Activated CD4-positive, alpha-beta T cell treated with anti-CD3 and anti-CD28 coated beads for 36 hours (primary cell): ENCODE results near the gene PATJ. TPM values are rescaled to one million over a fixed set of nuclear protein-coding genes. Genes with fewer than 3 reads are reported as not detected.

ENCODE experiments used
- ATAC-seq: fragments of 200-7000 bp; cut with Tn5 transposase; one replicate; pipeline ENCODE4 v1.10.0; 2021; ENCODE audit warnings: mild to moderate bottlenecking, moderate library complexity
- CTCF ChIA-PET: fragments of 350-600 bp; sonication (Branson Sonifier 250); formaldehyde crosslinking; loops from one replicate; lab custom pipeline; 2021; ENCODE audit warnings: antibody characterized with exemption; lab: Charles Lee
- POLR2A ChIA-PET: fragments of 350-600 bp; sonication (Branson Sonifier 250); formaldehyde crosslinking; loops from one replicate; lab custom pipeline; 2021; ENCODE audit warnings: antibody characterized with exemption, inconsistent platforms; lab: Charles Lee
- DNase-seq: peaks from one replicate; pipeline ENCODE4 v3.0.0-alpha.2; 2020
- H3K27ac Mint-ChIP-seq: one replicate; pipeline ENCODE4 v1.8.0; 2021; ENCODE audit warnings: mixed read lengths
- H3K27me3 Mint-ChIP-seq: one replicate; pipeline ENCODE4 v1.8.0; 2021; ENCODE audit warnings: mixed read lengths
- H3K36me3 Mint-ChIP-seq: one replicate; pipeline ENCODE4 v1.8.0; 2021; ENCODE audit warnings: low read depth, mixed read lengths
- H3K4me1 Mint-ChIP-seq: one replicate; pipeline ENCODE4 v1.8.0; 2021; ENCODE audit warnings: mixed read lengths
- H3K4me3 Mint-ChIP-seq: one replicate; pipeline ENCODE4 v1.8.0; 2021; ENCODE audit warnings: mild to moderate bottlenecking, moderate library complexity, mixed read lengths
- H3K9me3 Mint-ChIP-seq: one replicate; pipeline ENCODE4 v1.8.0; 2021; ENCODE audit warnings: low read depth, mixed read lengths
- intact Hi-C, 2 experiments: fragments of 100-400 bp; cut with DNase I in 1 of 2; cut with micrococcal nuclease in 1 of 2; formaldehyde crosslinking; loops; one replicate each; pipeline versions ENCODE4 v1.14.2 to v1.15.1; 2022 to 2024; cut with DNase I, micrococcal nuclease
- total RNA-seq, 2 experiments: library from RNA; stranded (reverse); gene quantifications; one replicate each; pipeline ENCODE4 v1.2.3, GENCODE V29; 2021

The PATJ gene
- total RNA-seq, 2 experiments from 2014 or later: 12.6 to 12.8 TPM

- Mint-ChIP-seq H3K4me1 (no peaks in the 10 kb centered on the region), H3K9me3 (no peaks in the 10 kb centered on the region), H3K36me3 (peaks cover 2% of the 10 kb centered on the region), H3K27me3 (no peaks in the 10 kb centered on the region), H3K27ac (no peak overlapping the region), H3K4me3 (no peak overlapping the region)
- intact Hi-C loops: no loop called here
- CTCF ChIA-PET: no interaction called here
- DNase-seq (no peak), ATAC-seq (no peak)
- POLR2A ChIA-PET: no interaction called here
Measured at GRCh38 chr1:62040450-62040849, 298.2 kb downstream of the PATJ start.

GRCh38 chr1:62040973-62041372 lies 298.7 kb downstream of the PATJ start:
- Mint-ChIP-seq H3K36me3 (peaks cover 2% of the 10 kb centered on the region), H3K27ac (no peak overlapping the region), H3K27me3 (no peaks in the 10 kb centered on the region), H3K4me1 (no peaks in the 10 kb centered on the region), H3K4me3 (no peak overlapping the region), H3K9me3 (no peaks in the 10 kb centered on the region)
- DNase-seq (no peak), ATAC-seq (no peak)
- ChIA-PET POLR2A (no interaction called here), CTCF (interaction anchor here (1.0 kb wide), 1 partner anchor 800 kb away, joined by 3 read pairs; no protein-coding TSS in a partner anchor)
- intact Hi-C loops: no loop called here

- H3K4me1 Mint-ChIP-seq: no peaks in the 10 kb centered on the region
- intact Hi-C loops: no loop called here
- peaks cover 2% of the 10 kb centered on the region for H3K36me3 Mint-ChIP-seq
- POLR2A ChIA-PET: no interaction called here
- no peak overlapping the region for H3K27ac Mint-ChIP-seq
- no peak overlapping the region for H3K4me3 Mint-ChIP-seq
- DNase-seq: no peak
- no peaks in the 10 kb centered on the region for H3K9me3 Mint-ChIP-seq
- no peaks in the 10 kb centered on the region for H3K27me3 Mint-ChIP-seq
- CTCF ChIA-PET: no interaction called here
- no peak for ATAC-seq
Measured at GRCh38 chr1:62043154-62043553, 300.9 kb downstream of the PATJ start.

- intact Hi-C loops: no loop called here
- Mint-ChIP-seq H3K27me3 (no peaks in the 10 kb centered on the region), H3K9me3 (no peaks in the 10 kb centered on the region), H3K4me1 (no peaks in the 10 kb centered on the region), H3K36me3 (peaks cover 3% of the 10 kb centered on the region), H3K27ac (no peak overlapping the region), H3K4me3 (no peak overlapping the region)
- ATAC-seq (no peak), DNase-seq (no peak)
- CTCF ChIA-PET: interaction anchor here (0.6 kb wide), 1 partner anchor 816 kb away, joined by 4 read pairs; no protein-coding TSS in a partner anchor
- POLR2A ChIA-PET: no interaction called here
Measured at GRCh38 chr1:62045574-62045973, 303.3 kb downstream of the PATJ start.

GRCh38 chr1:62046927-62047326 lies 304.6 kb downstream of the PATJ start:
- Mint-ChIP-seq H3K9me3 (no peaks in the 10 kb centered on the region), H3K27ac (no peak overlapping the region), H3K4me1 (no peaks in the 10 kb centered on the region), H3K36me3 (peaks cover 7% of the 10 kb centered on the region), H3K27me3 (no peaks in the 10 kb centered on the region), H3K4me3 (no peak overlapping the region)
- ATAC-seq: no peak
- DNase-seq: no peak
- intact Hi-C loops: no loop called here
- ChIA-PET POLR2A (interaction anchor here (0.6 kb wide), 1 partner anchor 129 kb away, joined by 4 read pairs; no protein-coding TSS in a partner anchor), CTCF (no interaction called here)

GRCh38 chr1:62050165-62050564 lies 307.9 kb downstream of the PATJ start:
- Mint-ChIP-seq H3K9me3 (no peaks in the 10 kb centered on the region), H3K27ac (no peak overlapping the region), H3K27me3 (no peaks in the 10 kb centered on the region), H3K4me1 (no peaks in the 10 kb centered on the region), H3K36me3 (peaks cover 7% of the 10 kb centered on the region), H3K4me3 (no peak overlapping the region)
- POLR2A ChIA-PET: no interaction called here
- CTCF ChIA-PET: interaction anchor here (0.6 kb wide), 2 partner anchors 9 to 167 kb away, joined by 3 read pairs; no protein-coding TSS in a partner anchor
- ATAC-seq (no peak), DNase-seq (no peak)
- intact Hi-C loops: no loop called here

GRCh38 chr1:62052946-62053345 lies 310.7 kb downstream of the PATJ start:
- Mint-ChIP-seq H3K27ac (no peak overlapping the region), H3K27me3 (no peaks in the 10 kb centered on the region), H3K36me3 (peaks cover 7% of the 10 kb centered on the region), H3K4me3 (no peak overlapping the region), H3K4me1 (no peaks in the 10 kb centered on the region), H3K9me3 (no peaks in the 10 kb centered on the region)
- ATAC-seq (no peak), DNase-seq (no peak)
- intact Hi-C loops: no loop called here
- ChIA-PET POLR2A (no interaction called here), CTCF (no interaction called here)

GRCh38 chr1:62054188-62054587 lies 311.9 kb downstream of the PATJ start:
- ChIA-PET CTCF (interaction anchor here (1.1 kb wide), 1 partner anchor 21 kb away, joined by 3 read pairs; no protein-coding TSS in a partner anchor), POLR2A (no interaction called here)
- DNase-seq (no peak), ATAC-seq (no peak)
- Mint-ChIP-seq H3K27ac (no peak overlapping the region), H3K36me3 (peaks cover 5% of the 10 kb centered on the region), H3K27me3 (no peaks in the 10 kb centered on the region), H3K4me3 (no peak overlapping the region), H3K9me3 (no peaks in the 10 kb centered on the region), H3K4me1 (no peaks in the 10 kb centered on the region)
- intact Hi-C loops: no loop called here

GRCh38 chr1:62057230-62057629 lies 314.9 kb downstream of the PATJ start:
- ChIA-PET POLR2A (no interaction called here), CTCF (interaction anchor here (0.9 kb wide), 1 partner anchor 25 kb away, joined by 3 read pairs; no protein-coding TSS in a partner anchor)
- Mint-ChIP-seq H3K4me1 (no peaks in the 10 kb centered on the region), H3K27ac (no peak overlapping the region), H3K9me3 (no peaks in the 10 kb centered on the region), H3K27me3 (no peaks in the 10 kb centered on the region), H3K36me3 (peaks cover 8% of the 10 kb centered on the region), H3K4me3 (no peak overlapping the region)
- DNase-seq (no peak), ATAC-seq (no peak)
- intact Hi-C loops: no loop called here

- peaks cover 8% of the 10 kb centered on the region for H3K36me3 Mint-ChIP-seq
- H3K27ac Mint-ChIP-seq: no peak overlapping the region
- H3K4me1 Mint-ChIP-seq: no peaks in the 10 kb centered on the region
- H3K27me3 Mint-ChIP-seq: no peaks in the 10 kb centered on the region
- no peaks in the 10 kb centered on the region for H3K9me3 Mint-ChIP-seq
- intact Hi-C loops: no loop called here
- DNase-seq (no peak), ATAC-seq (no peak)
- POLR2A ChIA-PET: interaction anchor here (0.6 kb wide), 1 partner anchor 18 kb away, joined by 3 read pairs; no protein-coding TSS in a partner anchor
- CTCF ChIA-PET: interaction anchor here (0.9 kb wide), 1 partner anchor 25 kb away, joined by 3 read pairs; no protein-coding TSS in a partner anchor
- H3K4me3 Mint-ChIP-seq: no peak overlapping the region
Measured at GRCh38 chr1:62057641-62058290, 315.5 kb downstream of the PATJ start.

- H3K9me3 Mint-ChIP-seq: no peaks in the 10 kb centered on the region
- intact Hi-C loops: no loop called here
- CTCF ChIA-PET: interaction anchor here (0.5 kb wide), 1 partner anchor 470 kb away, joined by 3 read pairs; no protein-coding TSS in a partner anchor
- H3K36me3 Mint-ChIP-seq: peaks cover 13% of the 10 kb centered on the region
- no peaks in the 10 kb centered on the region for H3K4me1 Mint-ChIP-seq
- no peak overlapping the region for H3K27ac Mint-ChIP-seq
- no peaks in the 10 kb centered on the region for H3K27me3 Mint-ChIP-seq
- ATAC-seq: no peak
- H3K4me3 Mint-ChIP-seq: no peak overlapping the region
- POLR2A ChIA-PET: no interaction called here
- DNase-seq: no peak
Measured at GRCh38 chr1:62058956-62059355, 316.7 kb downstream of the PATJ start.

GRCh38 chr1:62062087-62062486 lies 319.8 kb downstream of the PATJ start:
- H3K36me3 Mint-ChIP-seq: peaks cover 27% of the 10 kb centered on the region
- ChIA-PET CTCF (no interaction called here), POLR2A (no interaction called here)
- H3K4me1 Mint-ChIP-seq: no peaks in the 10 kb centered on the region
- DNase-seq (no peak), ATAC-seq (no peak)
- intact Hi-C loops: no loop called here
- H3K27me3 Mint-ChIP-seq: no peaks in the 10 kb centered on the region
- H3K9me3 Mint-ChIP-seq: no peaks in the 10 kb centered on the region
- no peak overlapping the region for H3K4me3 Mint-ChIP-seq
- no peak overlapping the region for H3K27ac Mint-ChIP-seq
